Left ventricle myocardium inferior (tissue), 1 donor: Measurements from ENCODE around the gene SDF2L1. TPM values are rescaled to one million over a fixed set of nuclear protein-coding genes. Genes with fewer than 3 reads are reported as not detected.

Experiments
- DNase-seq: peaks from one replicate; pipeline ENCODE4 v3.0.0-alpha.2; 2020
- H3K27ac ChIP-seq: fragments of 200-600 bp; replicated peaks from 2 replicates; pipeline ENCODE4 v1.8.0; 2021
- H3K27me3 ChIP-seq: fragments of 200-600 bp; 2 replicates; pipeline ENCODE4 v1.8.0; 2021; ENCODE audit warnings: low read depth
- H3K36me3 ChIP-seq: fragments of 200-600 bp; 2 replicates; pipeline ENCODE4 v1.8.0; 2021
- H3K4me1 ChIP-seq: fragments of 200-600 bp; 2 replicates; pipeline ENCODE4 v1.8.0; 2021
- H3K4me3 ChIP-seq: fragments of 200-600 bp; 2 replicates; pipeline ENCODE4 v1.8.0; 2021; ENCODE audit warnings: mild to moderate bottlenecking, moderate library complexity
- H3K9me3 ChIP-seq: fragments of 200-600 bp; replicated peaks from 2 replicates; pipeline ENCODE4 v1.8.0; 2021
- intact Hi-C: fragments of 100-400 bp; cut with micrococcal nuclease; formaldehyde crosslinking; loops from one replicate; pipeline ENCODE4 v1.11.0; 2022
- total RNA-seq: library from RNA; stranded (reverse); fragmentation: NEBNext Ultra II Directional; extraction: Animal tissue kit (Norgen Biotek cat#: 25700); gene quantifications from one replicate; pipeline ENCODE4 v1.2.1, GENCODE V29; 2021
- TF ChIP-seq, protein P1 (sequence below): fragments of 200-600 bp; IDR thresholded peaks from 2 replicates; pipeline ENCODE4 v1.8.0; 2021; ENCODE audit warnings: antibody characterized with exemption, mild to moderate bottlenecking, borderline replicate concordance
- donor health status: DM: no; HTN: yes; CAD: no; lungs with severe emphysema.

SDF2L1 gene
- total RNA-seq, 1 donor from 2014 or later: 18.3 TPM

DNA sequence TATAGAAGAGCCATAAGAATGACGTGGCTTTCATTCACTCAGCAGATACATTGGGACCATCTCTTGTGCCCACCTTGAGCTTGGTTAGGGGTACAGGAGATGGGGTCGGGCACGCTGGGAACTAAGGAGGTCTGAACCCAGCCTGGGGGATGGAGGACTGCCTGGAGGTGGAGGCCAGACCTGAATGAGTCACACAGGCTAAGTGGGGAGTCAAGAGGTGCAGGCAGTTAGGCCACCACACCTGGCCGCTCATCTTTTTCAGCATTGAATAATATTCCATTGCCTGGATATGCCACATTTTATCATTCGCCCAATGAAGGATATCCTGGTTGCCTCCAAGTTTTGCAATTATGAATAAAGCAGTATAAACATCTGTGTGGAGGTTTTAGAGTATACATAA, 19.9 kb downstream of the SDF2L1 start:
- peaks cover 32% of the 10 kb centered on the region for H3K4me1 ChIP-seq
- no peaks in the 10 kb centered on the region for H3K9me3 ChIP-seq
- H3K36me3 ChIP-seq: no peaks in the 10 kb centered on the region
- DNase-seq: no peak
- no peak overlapping the region for H3K4me3 ChIP-seq
- intact Hi-C loops: no loop called here
- TF ChIP-seq, protein P1, sequence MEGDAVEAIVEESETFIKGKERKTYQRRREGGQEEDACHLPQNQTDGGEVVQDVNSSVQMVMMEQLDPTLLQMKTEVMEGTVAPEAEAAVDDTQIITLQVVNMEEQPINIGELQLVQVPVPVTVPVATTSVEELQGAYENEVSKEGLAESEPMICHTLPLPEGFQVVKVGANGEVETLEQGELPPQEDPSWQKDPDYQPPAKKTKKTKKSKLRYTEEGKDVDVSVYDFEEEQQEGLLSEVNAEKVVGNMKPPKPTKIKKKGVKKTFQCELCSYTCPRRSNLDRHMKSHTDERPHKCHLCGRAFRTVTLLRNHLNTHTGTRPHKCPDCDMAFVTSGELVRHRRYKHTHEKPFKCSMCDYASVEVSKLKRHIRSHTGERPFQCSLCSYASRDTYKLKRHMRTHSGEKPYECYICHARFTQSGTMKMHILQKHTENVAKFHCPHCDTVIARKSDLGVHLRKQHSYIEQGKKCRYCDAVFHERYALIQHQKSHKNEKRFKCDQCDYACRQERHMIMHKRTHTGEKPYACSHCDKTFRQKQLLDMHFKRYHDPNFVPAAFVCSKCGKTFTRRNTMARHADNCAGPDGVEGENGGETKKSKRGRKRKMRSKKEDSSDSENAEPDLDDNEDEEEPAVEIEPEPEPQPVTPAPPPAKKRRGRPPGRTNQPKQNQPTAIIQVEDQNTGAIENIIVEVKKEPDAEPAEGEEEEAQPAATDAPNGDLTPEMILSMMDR: no peak
- H3K27ac ChIP-seq: no peak overlapping the region
- H3K27me3 ChIP-seq: peaks cover 15% of the 10 kb centered on the region

- no peaks in the 10 kb centered on the region for H3K36me3 ChIP-seq
- H3K4me3 ChIP-seq: no peak overlapping the region
- H3K9me3 ChIP-seq: no peaks in the 10 kb centered on the region
- H3K27me3 ChIP-seq: peaks cover 4% of the 10 kb centered on the region
- TF ChIP-seq, protein P1: no peak
- peaks cover 28% of the 10 kb centered on the region for H3K4me1 ChIP-seq
- intact Hi-C loops: no loop called here
- no peak overlapping the region for H3K27ac ChIP-seq
- DNase-seq: no peak
These were observed 21.6 kb downstream of the SDF2L1 start for GRCh38 chr22:21663738-21664137.

- no peak for DNase-seq
- H3K27ac ChIP-seq: peak overlapping the region; percentile 96
- H3K36me3 ChIP-seq: peaks cover 12% of the 10 kb centered on the region
- TF ChIP-seq, protein P1: no peak
- H3K4me3 ChIP-seq: peak overlapping the region; percentile 79
- no peaks in the 10 kb centered on the region for H3K9me3 ChIP-seq
- intact Hi-C loops: no loop called here
- peaks cover 28% of the 10 kb centered on the region for H3K4me1 ChIP-seq
- H3K27me3 ChIP-seq: peaks cover 4% of the 10 kb centered on the region
These were observed 23.1 kb downstream of the SDF2L1 start for GRCh38 chr22:21665047-21665851.

DNA sequence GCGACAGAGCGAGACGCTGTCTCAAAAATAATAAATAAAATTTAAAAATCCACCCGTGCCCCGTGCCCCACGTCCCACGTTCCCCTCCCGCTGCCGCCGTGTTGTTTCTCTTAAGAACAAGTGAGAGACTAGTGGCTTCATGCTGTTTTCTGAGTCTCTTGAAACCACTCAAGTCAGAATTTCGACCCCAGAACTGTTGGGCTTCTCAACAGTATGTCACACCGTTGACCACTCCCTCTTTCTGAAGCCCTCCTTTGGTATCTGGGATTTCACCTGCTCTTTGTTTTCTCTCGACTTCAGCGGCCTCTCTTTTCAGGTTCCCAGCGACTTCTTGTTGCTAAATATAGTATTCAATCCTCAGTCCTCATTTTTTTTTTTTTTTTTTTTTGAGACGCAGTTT, 24.7 kb downstream of the SDF2L1 start:
- Histone ChIP-seq H3K36me3 (peaks cover 27% of the 10 kb centered on the region), H3K4me1 (peaks cover 43% of the 10 kb centered on the region), H3K27ac (peak overlapping the region; percentile 96), H3K4me3 (peak overlapping the region; percentile 79), H3K27me3 (no peaks in the 10 kb centered on the region), H3K9me3 (no peaks in the 10 kb centered on the region)
- DNase-seq: no peak
- intact Hi-C loops: no loop called here
- TF ChIP-seq, protein P1: no peak

DNA sequence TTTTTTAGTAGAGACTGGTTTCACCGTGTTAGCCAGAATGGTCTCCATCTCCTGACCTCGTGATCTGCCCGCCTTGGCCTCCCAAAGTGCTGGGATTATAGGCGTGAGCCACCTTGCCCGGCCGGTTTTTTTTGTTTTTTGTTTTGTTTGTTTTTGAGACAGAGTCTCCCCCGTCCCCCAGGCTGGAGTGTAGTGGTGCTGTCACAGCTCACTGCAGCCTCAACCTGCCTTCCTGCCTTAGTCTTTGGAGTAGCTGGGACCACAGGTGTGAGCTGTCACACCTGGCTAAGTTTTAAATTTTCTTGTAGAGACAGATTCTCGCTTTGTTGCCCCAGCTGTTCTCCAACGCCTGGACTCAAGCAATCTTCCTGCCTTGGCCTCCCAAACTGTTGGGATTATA, 26.9 kb downstream of the SDF2L1 start:
- intact Hi-C loops: no loop called here
- H3K4me1 ChIP-seq: peaks cover 44% of the 10 kb centered on the region
- TF ChIP-seq, protein P1: no peak
- H3K27ac ChIP-seq: no peak overlapping the region
- H3K36me3 ChIP-seq: peaks cover 49% of the 10 kb centered on the region
- H3K27me3 ChIP-seq: no peaks in the 10 kb centered on the region
- no peaks in the 10 kb centered on the region for H3K9me3 ChIP-seq
- no peak for DNase-seq
- no peak overlapping the region for H3K4me3 ChIP-seq
